ENCODE results near the gene FBXO15.

Gene FBXO15

DNA sequence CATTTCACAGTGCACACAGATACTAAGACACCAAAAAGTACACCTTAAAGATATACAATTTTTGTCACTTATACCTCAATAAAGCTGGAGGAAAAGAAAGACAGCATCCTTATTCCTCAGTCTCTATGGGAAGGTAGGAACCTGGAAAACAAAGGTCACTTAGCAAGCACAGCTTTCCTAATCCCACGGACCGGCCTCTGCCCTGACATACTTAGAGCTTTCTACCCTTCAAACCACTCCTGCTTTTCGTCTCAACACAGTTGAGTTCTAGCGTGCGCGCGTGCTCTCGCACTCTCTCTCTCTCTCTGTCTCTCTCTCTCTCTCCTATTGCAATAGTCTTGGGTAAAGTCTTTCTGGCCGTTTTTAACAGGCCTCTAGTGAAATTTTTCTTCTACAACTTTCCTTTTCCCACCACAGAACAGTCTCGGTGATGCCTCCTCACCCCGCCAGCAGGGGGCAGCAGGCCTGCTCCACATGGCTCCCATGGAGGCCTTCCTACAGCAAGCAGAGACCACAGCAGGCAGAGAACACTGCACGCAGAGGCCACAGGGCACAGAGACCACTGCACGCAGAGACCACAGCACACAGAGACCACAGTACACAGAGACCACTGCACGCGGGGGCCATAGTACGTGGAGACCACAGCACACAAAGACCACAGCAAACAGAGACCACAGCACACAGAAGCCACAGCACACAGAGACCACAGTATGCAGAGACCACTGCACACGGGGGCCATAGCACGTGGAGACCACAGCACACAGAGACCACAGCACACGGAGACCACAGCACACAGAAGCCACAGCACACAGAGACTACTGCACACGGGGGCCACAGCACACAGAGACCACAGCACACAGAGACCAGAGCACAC, 106.9 kb downstream of the FBXO15 start:
- DNase-seq, result peak; percentile 55

DNA sequence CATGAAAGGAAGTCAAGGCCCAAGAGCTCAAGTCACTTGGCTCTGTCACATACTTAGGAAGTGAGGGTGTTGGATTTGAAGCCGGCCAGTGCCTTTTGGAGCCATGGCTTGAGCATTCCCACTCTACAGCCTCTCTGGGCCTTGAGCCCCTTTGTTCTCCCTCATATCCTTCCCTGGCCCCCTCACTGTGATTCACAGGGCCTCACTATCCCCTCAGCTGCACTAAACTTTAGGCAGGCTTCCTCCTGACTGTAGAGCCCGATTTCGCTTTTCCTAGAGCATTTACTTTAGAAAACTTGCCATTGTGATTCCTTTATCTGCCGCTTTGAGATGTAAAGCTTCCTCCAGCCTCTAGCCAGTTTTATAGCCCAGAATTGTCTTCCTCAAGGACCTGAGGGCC, 107.6 kb downstream of the FBXO15 start:
- no peak for DNase-seq

GRCh38 chr18:74029161-74029560, 118.5 kb downstream of the FBXO15 start:
- no peak for DNase-seq

Measured in effector CD4-positive, alpha-beta T cell (primary cell).